ENCODE data around the gene EGLN2.

DNA sequence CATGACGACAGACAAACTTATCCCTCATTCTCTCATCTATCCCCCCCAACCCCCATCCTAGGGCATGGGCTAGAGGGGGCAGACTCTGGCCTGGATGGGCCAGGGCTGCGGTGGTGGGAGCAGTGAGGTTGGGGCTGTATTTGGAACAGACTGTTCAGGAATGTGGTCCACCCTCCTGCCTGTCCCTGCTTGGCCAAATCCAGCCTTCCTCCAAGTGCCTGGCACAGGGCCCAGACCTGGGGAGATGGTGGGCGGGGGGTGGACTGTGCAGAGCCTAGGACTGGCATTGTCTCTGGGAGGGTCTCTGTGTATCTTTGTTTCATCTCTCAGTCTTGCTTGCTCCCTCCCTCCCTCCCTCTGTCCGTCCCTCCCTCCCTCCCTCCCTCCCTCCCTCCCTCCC lies 14.2 kb downstream of the EGLN2 start:
- TF ChIP-seq, protein P1, sequence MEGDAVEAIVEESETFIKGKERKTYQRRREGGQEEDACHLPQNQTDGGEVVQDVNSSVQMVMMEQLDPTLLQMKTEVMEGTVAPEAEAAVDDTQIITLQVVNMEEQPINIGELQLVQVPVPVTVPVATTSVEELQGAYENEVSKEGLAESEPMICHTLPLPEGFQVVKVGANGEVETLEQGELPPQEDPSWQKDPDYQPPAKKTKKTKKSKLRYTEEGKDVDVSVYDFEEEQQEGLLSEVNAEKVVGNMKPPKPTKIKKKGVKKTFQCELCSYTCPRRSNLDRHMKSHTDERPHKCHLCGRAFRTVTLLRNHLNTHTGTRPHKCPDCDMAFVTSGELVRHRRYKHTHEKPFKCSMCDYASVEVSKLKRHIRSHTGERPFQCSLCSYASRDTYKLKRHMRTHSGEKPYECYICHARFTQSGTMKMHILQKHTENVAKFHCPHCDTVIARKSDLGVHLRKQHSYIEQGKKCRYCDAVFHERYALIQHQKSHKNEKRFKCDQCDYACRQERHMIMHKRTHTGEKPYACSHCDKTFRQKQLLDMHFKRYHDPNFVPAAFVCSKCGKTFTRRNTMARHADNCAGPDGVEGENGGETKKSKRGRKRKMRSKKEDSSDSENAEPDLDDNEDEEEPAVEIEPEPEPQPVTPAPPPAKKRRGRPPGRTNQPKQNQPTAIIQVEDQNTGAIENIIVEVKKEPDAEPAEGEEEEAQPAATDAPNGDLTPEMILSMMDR (IDR thresholded peaks at IDR 0.05), result no peak
- TF ChIP-seq POLR2A (IDR thresholded peaks at IDR 0.05), result no peak

All from esophagus squamous epithelium (tissue), 4 donors.